Loucy (cell line): ENCODE measurements around the gene RIC3.

Experiments
- CTCF ChIP-seq: fragments of 200-600 bp; sonication (generic); conservative IDR thresholded peaks from 2 replicates; pipeline ENCODE4 v1.5.1; 2014; ENCODE audit warnings: mild to moderate bottlenecking, antibody characterized with exemption, low read length
- EZH2phosphoT487 ChIP-seq: fragments of 200-600 bp; IDR thresholded peaks from 2 replicates; pipeline ENCODE4 v1.6.1; 2018; ENCODE audit warnings: antibody characterized with exemption, mild to moderate bottlenecking, moderate library complexity, borderline replicate concordance

- TF ChIP-seq CTCF (no peak), EZH2phosphoT487 (no peak)
These were observed 109.8 kb downstream of the RIC3 start for GRCh38 chr11:8059030-8059429.
